DOHH2 (cell line): ENCODE results near the gene NPAS2.

Source experiments
- H3F3A ChIP-seq: fragments of 200-600 bp; sonication (generic), shearing (Covaris generic); 2 replicates; pipeline ENCODE4 v1.6.0; 2016; ENCODE audit warnings: antibody characterized with exemption, mild to moderate bottlenecking; ENCODE audit not compliant: control insufficient read depth, insufficient read depth
- H3K27ac ChIP-seq: fragments of 200-600 bp; sonication (generic); 2 replicates; pipeline ENCODE4 v1.5.1; 2014; ENCODE audit warnings: low read depth, mild to moderate bottlenecking, low read length, moderate library complexity
- H3K27me3 ChIP-seq: fragments of 200-600 bp; sonication (generic); 2 replicates; pipeline ENCODE4 v1.6.1; 2014; ENCODE audit warnings: mild to moderate bottlenecking, low read length, mixed read lengths; ENCODE audit not compliant: control insufficient read depth
- H3K36me3 ChIP-seq: fragments of 200-600 bp; sonication (generic); 2 replicates; pipeline ENCODE4 v1.6.1; 2014; ENCODE audit warnings: mild to moderate bottlenecking, low read length, moderate library complexity, mixed read lengths; ENCODE audit not compliant: control insufficient read depth
- H3K4me1 ChIP-seq: fragments of 200-600 bp; sonication (generic); 2 replicates; pipeline ENCODE4 v1.6.1; 2014; ENCODE audit warnings: mild to moderate bottlenecking, low read length, mixed read lengths; ENCODE audit not compliant: control insufficient read depth
- H3K4me2 ChIP-seq: fragments of 200-600 bp; sonication (generic); 2 replicates; pipeline ENCODE4 v1.6.0; 2014; ENCODE audit warnings: mild to moderate bottlenecking, low read length, moderate library complexity
- H3K4me3 ChIP-seq: fragments of 200-600 bp; sonication (generic); 2 replicates; pipeline ENCODE4 v1.5.1; 2014; ENCODE audit warnings: mild to moderate bottlenecking, low read length, mixed read lengths
- H3K79me2 ChIP-seq: fragments of 200-600 bp; sonication (generic); 2 replicates; pipeline ENCODE4 v1.6.1; 2014; ENCODE audit warnings: mild to moderate bottlenecking, low read length, mixed read lengths; ENCODE audit not compliant: control insufficient read depth
- H3K9me2 ChIP-seq: fragments of 200-600 bp; sonication (generic); replicated peaks from 2 replicates; pipeline ENCODE4 v1.6.1; 2014; ENCODE audit warnings: mild to moderate bottlenecking, low read length, mixed read lengths; ENCODE audit not compliant: control insufficient read depth
- H3K9me3 ChIP-seq: fragments of 200-600 bp; sonication (generic); 2 replicates; pipeline ENCODE4 v1.6.1; 2014; ENCODE audit warnings: antibody characterized with exemption, low read length, mixed read lengths; ENCODE audit not compliant: control insufficient read depth, insufficient read depth
- H4K20me1 ChIP-seq: fragments of 200-600 bp; sonication (generic); 2 replicates; pipeline ENCODE4 v1.6.0; 2014; ENCODE audit warnings: low read depth, mild to moderate bottlenecking, antibody characterized with exemption, low read length, moderate library complexity; ENCODE audit not compliant: control insufficient read depth, insufficient read depth
- CTCF ChIP-seq: fragments of 200-600 bp; sonication (generic); IDR thresholded peaks from one replicate; pipeline ENCODE4 v1.5.1; 2014; ENCODE audit warnings: antibody characterized with exemption, mild to moderate bottlenecking, low read depth, low read length; ENCODE audit not compliant: poor library complexity, severe bottlenecking
- EZH2phosphoT487 ChIP-seq: fragments of 200-600 bp; sonication (generic); IDR thresholded peaks from 2 replicates; pipeline ENCODE4 v1.6.1; 2017; ENCODE audit warnings: borderline replicate concordance, mild to moderate bottlenecking, antibody characterized with exemption, low read length, moderate library complexity, mixed read lengths

Gene NPAS2

GRCh38 chr2:100988630-100989417 is 168.9 kb downstream of the NPAS2 start:
- Histone ChIP-seq H3K4me2 (no peak overlapping the region), H3K79me2 (no peaks in the 10 kb centered on the region), H3K27me3 (no peaks in the 10 kb centered on the region), H3K4me1 (no peaks in the 10 kb centered on the region), H3K9me3 (no peaks in the 10 kb centered on the region), H3F3A (no peaks in the 10 kb centered on the region), H4K20me1 (peaks cover 2% of the 10 kb centered on the region; the same call in 1 of the 2 replicates), H3K36me3 (no peaks in the 10 kb centered on the region), H3K9me2 (no peaks in the 10 kb centered on the region), H3K27ac (no peak overlapping the region), H3K4me3 (no peak overlapping the region)
- TF ChIP-seq EZH2phosphoT487, result no peak
- TF ChIP-seq CTCF, result no peak

- Histone ChIP-seq H3K4me1 (no peaks in the 10 kb centered on the region), H3K9me2 (no peaks in the 10 kb centered on the region), H4K20me1 (peaks cover 2% of the 10 kb centered on the region; the same call in 1 of the 2 replicates), H3K9me3 (no peaks in the 10 kb centered on the region), H3K79me2 (no peaks in the 10 kb centered on the region), H3K4me3 (no peak overlapping the region), H3K27ac (no peak overlapping the region), H3F3A (no peaks in the 10 kb centered on the region), H3K27me3 (no peaks in the 10 kb centered on the region), H3K4me2 (no peak overlapping the region), H3K36me3 (no peaks in the 10 kb centered on the region)
- TF ChIP-seq CTCF (no peak), EZH2phosphoT487 (no peak)
Measured at GRCh38 chr2:100989666-100990065, 169.7 kb downstream of the NPAS2 start.

GRCh38 chr2:100990166-100990565 is 170.2 kb downstream of the NPAS2 start:
- TF ChIP-seq EZH2phosphoT487 (no peak), CTCF (no peak)
- no peaks in the 10 kb centered on the region for H3F3A ChIP-seq
- no peaks in the 10 kb centered on the region for H3K79me2 ChIP-seq
- peaks cover 1% of the 10 kb centered on the region; the same call in 1 of the 2 replicates for H4K20me1 ChIP-seq
- H3K36me3 ChIP-seq, result no peaks in the 10 kb centered on the region
- no peak overlapping the region for H3K4me2 ChIP-seq
- H3K27ac ChIP-seq, result no peak overlapping the region
- H3K9me3 ChIP-seq, result no peaks in the 10 kb centered on the region
- no peaks in the 10 kb centered on the region for H3K9me2 ChIP-seq
- H3K4me3 ChIP-seq, result no peak overlapping the region
- no peaks in the 10 kb centered on the region for H3K4me1 ChIP-seq
- H3K27me3 ChIP-seq, result no peaks in the 10 kb centered on the region
